Neural crest cell (in vitro differentiated cells): Measurements from ENCODE around the gene CLEC17A. TPM values are rescaled to one million over a fixed set of nuclear protein-coding genes. Genes with fewer than 3 reads are reported as not detected.
"Not testable (repeated sequence)": the region's sequence is repeated elsewhere in the genome, so short reads cannot be mapped to it uniquely, and the experiment has no call there.

Source experiments
- DNase-seq: peaks from one replicate; pipeline ENCODE4 v3.0.0; 2021; ENCODE audit warnings: low read depth, mixed read lengths, low spot score
- H3K27ac Mint-ChIP-seq: one replicate; pipeline ENCODE4 v1.8.0; 2021; ENCODE audit warnings: mild to moderate bottlenecking, mixed read lengths; ENCODE audit not compliant: unreplicated experiment
- H3K27me3 Mint-ChIP-seq: 2 replicates; pipeline ENCODE4 v1.8.0; 2021; ENCODE audit warnings: low read depth, mild to moderate bottlenecking, mixed read lengths
- H3K36me3 Mint-ChIP-seq: 2 replicates; pipeline ENCODE4 v1.8.0; 2021; ENCODE audit warnings: low read depth, mild to moderate bottlenecking, mixed read lengths
- H3K4me1 Mint-ChIP-seq: 2 replicates; pipeline ENCODE4 v1.8.0; 2021; ENCODE audit warnings: mixed read lengths
- H3K4me3 Mint-ChIP-seq: one replicate; pipeline ENCODE4 v1.8.0; 2021; ENCODE audit warnings: mild to moderate bottlenecking, mixed read lengths
- H3K9me3 Mint-ChIP-seq: 2 replicates; pipeline ENCODE4 v1.8.0; 2021; ENCODE audit warnings: mixed read lengths
- total RNA-seq: library from RNA; stranded (reverse); gene quantifications from 2 replicates; pipeline ENCODE4 v1.2.1, GENCODE V29; 2021
- TF ChIP-seq, protein P1 (sequence below): fragments of 200-600 bp; sonication (generic); conservative IDR thresholded peaks from 2 replicates; pipeline ENCODE4 v1.5.0; 2021; ENCODE audit warnings: antibody characterized with exemption, mild to moderate bottlenecking

The CLEC17A gene
- total RNA-seq, 1 donor from 2014 or later, result not detected

DNA sequence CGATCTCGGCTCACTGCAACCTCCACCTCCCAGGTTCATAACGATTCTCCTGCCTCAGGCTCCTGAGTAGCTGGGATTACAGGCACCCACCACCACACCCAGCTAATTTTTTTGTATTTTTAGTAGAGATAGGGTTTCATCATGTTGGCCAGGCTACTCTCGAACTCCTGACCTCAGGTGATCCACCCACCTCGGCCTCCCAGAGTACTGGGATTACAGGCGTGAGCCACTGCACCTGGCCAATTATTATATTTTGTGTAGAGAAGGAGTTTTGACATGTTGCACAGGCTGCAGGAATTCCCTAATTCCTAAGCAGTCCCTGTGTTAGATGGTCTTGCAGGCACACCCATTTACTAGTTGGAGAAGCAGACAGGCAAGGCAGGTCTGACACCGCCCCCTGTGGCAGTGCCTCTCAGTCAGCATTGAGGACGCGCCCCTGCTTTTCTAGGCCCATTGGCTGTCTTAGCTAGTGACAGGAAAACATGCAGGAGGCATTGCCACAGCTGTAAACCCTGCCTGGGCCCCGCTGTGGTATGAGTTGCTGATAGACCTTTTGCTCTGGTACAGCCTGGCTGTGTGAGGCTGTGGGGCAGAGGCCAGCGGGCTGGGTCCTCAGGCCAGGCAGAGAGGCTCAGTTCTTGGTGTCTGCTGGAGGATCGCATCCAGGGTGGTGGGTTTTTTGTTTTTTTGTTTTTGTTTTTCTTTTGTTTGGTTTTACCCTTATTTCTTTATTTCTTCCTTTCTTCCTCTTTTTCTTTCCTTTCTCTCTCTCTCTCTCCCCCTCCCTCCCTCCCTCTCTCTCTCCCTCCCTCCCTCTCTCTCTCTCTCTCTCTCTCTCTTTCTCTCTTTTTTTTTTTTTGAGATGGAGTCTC is 31.5 kb upstream of the CLEC17A start:
- not testable (repeated sequence) for H3K4me1 Mint-ChIP-seq, H3K36me3 Mint-ChIP-seq, H3K27me3 Mint-ChIP-seq, H3K9me3 Mint-ChIP-seq, H3K4me3 Mint-ChIP-seq, DNase-seq
- peak overlapping the region; percentile 35 for H3K27ac Mint-ChIP-seq
- TF ChIP-seq, protein P1, sequence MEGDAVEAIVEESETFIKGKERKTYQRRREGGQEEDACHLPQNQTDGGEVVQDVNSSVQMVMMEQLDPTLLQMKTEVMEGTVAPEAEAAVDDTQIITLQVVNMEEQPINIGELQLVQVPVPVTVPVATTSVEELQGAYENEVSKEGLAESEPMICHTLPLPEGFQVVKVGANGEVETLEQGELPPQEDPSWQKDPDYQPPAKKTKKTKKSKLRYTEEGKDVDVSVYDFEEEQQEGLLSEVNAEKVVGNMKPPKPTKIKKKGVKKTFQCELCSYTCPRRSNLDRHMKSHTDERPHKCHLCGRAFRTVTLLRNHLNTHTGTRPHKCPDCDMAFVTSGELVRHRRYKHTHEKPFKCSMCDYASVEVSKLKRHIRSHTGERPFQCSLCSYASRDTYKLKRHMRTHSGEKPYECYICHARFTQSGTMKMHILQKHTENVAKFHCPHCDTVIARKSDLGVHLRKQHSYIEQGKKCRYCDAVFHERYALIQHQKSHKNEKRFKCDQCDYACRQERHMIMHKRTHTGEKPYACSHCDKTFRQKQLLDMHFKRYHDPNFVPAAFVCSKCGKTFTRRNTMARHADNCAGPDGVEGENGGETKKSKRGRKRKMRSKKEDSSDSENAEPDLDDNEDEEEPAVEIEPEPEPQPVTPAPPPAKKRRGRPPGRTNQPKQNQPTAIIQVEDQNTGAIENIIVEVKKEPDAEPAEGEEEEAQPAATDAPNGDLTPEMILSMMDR, result peak; percentile 65

DNA sequence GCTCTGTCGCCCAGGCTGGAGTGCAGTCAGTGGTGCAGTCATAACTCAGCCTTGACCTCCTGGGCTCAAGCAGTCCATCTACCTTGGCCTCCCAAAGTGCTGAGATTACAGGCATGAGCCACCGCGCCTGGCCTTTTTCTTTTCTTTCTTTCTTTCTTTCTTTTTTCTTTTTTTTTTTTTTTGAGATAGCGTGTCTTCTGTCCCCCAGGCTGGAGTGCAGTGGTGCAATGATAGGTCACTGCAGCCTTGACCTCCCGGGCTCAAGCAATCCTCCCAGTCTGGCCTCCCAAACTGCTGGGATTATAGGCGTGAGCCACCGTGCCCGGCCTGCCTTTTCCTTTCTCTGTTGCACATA is 30.9 kb upstream of the CLEC17A start:
- DNase-seq, H3K27ac Mint-ChIP-seq, H3K9me3 Mint-ChIP-seq, H3K36me3 Mint-ChIP-seq, H3K4me3 Mint-ChIP-seq, H3K27me3 Mint-ChIP-seq: not testable (repeated sequence)
- H3K4me1 Mint-ChIP-seq, result peaks cover 12% of the 10 kb centered on the region

DNA sequence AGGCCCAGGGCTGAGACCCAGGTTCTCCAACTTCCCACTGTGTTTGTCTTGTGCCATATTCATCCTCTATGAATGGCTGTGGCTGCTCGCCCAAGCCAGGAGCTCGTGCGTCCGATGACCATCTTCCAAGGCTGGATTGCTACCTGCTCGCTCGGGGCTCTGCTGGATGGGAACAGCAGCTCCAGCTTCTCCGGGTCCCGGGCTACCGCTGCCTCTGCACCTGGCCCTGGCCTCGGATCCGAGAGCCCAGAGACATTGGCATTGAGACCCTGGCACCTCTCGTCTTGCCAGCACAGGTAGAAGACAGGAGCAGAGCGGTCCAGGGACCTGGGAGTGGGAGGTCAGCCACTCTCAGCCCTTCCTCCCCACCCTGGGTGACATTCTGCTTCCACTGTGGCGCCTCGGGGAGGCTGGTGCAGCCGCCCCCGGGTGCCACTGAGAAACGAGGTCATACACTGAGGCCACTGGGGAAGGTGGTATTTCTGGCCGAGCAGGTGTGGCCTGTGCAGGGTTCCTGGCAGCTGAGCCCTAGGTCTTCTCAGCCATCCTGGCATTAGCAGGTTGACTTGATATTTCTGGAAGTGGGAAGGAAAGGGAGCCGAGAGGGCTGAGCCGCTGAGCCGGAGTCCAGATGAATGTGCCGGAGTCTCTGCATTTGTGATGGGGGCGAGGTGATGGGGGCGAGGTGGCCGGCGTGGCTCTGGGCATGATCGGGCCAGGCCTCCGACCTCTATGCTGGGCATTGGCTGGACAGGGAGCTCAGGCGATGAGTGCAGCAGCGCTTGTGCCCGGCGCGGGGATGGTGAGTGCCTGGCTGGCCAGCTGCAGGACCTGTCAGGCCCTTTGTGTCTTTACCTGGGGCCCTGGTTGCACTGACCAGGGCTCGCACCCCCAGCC is 29.6 kb upstream of the CLEC17A start:
- Mint-ChIP-seq H3K9me3 (no peaks in the 10 kb centered on the region), H3K27ac (peak overlapping the region; percentile 27), H3K27me3 (no peaks in the 10 kb centered on the region), H3K36me3 (no peaks in the 10 kb centered on the region), H3K4me3 (no peak overlapping the region), H3K4me1 (peaks cover 12% of the 10 kb centered on the region)
- TF ChIP-seq, protein P1, result no peak
- no peak for DNase-seq

DNA sequence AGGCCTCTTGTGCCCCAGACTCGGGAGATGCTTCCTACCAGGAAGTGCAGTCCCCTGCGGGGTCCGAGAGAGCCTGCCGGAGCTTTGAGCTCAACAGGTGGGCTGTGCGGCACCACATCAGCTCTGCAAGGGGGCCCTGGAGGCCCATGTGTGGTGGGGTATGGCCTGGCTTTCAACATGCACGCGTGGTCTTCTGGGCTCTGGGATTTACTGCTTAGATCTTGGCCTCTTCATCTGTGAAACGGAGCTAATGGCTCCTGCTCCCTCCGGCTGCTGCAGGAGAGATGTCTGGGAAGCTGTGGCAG is 29.0 kb upstream of the CLEC17A start:
- no peak overlapping the region for H3K4me3 Mint-ChIP-seq
- H3K4me1 Mint-ChIP-seq, result peaks cover 12% of the 10 kb centered on the region
- no peaks in the 10 kb centered on the region for H3K36me3 Mint-ChIP-seq
- TF ChIP-seq, protein P1, result no peak
- H3K27me3 Mint-ChIP-seq, result no peaks in the 10 kb centered on the region
- no peak for DNase-seq
- H3K27ac Mint-ChIP-seq, result no peak overlapping the region
- H3K9me3 Mint-ChIP-seq, result no peaks in the 10 kb centered on the region

DNA sequence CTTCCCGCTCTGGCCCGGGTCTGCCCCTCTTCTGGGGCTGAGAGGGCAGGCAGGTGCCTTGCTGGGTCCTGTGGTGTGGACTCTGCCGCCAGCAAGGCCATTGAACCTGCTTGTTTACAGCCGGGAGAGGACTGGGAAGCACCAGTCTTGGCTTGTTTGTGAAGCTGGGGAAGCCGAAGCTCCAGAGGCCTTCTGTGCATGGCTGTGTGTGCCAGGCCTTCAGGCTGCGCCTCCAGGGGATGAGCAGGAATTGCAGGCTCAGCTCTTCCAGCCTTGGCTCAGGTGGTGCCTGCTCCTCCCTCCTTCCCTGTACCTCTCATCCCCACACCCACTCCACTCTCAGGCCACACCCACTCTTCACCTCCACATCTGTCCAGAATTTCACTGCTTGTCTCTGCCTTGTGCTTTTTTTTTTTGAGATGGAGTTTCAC is 28.5 kb upstream of the CLEC17A start:
- H3K4me1 Mint-ChIP-seq, result peaks cover 12% of the 10 kb centered on the region
- H3K27ac Mint-ChIP-seq, result peak overlapping the region; percentile 35
- TF ChIP-seq, protein P1, result no peak
- H3K9me3 Mint-ChIP-seq, result no peaks in the 10 kb centered on the region
- H3K4me3 Mint-ChIP-seq, result no peak overlapping the region
- H3K27me3 Mint-ChIP-seq, result no peaks in the 10 kb centered on the region
- DNase-seq, result no peak
- no peaks in the 10 kb centered on the region for H3K36me3 Mint-ChIP-seq
